Gastrocnemius medialis (tissue), 4 donors: ENCODE measurements around the gene RNF25. TPM values are rescaled to one million over a fixed set of nuclear protein-coding genes. Genes with fewer than 3 reads are reported as not detected.
A peak's percentile ranks its signal among the peaks of the same experiment; 100 is the strongest.
"Not testable (repeated sequence)": the region's sequence is repeated elsewhere in the genome, so short reads cannot be mapped to it uniquely, and the experiment has no call there.

Experiments
- ATAC-seq, 2 donors: fragments of 150-250 bp; one replicate each; pipeline ENCODE4 v1.9.1; 2016
- DNase-seq, 2 donors: peaks; one replicate each; pipeline ENCODE4 v3.0.0-alpha.2; 2019
- H3K27ac ChIP-seq, 4 donors: fragments of 200-600 bp; sonication (generic); 1 replicate in 1 of 4; 2 replicates in 3 of 4; pipeline ENCODE4 v1.5.1; 2016 to 2018; ENCODE audit warnings: mild to moderate bottlenecking in 2 of 4, moderate library complexity in 1 of 4
- H3K27me3 ChIP-seq, 3 donors: fragments of 200-600 bp; sonication (generic) in 2 of 3; 1 replicate in 1 of 3; 2 replicates in 2 of 3; pipeline versions ENCODE4 v1.5.1 to v1.6.0; 2016 to 2019; ENCODE audit warnings: mild to moderate bottlenecking in 1 of 3, moderate library complexity in 1 of 3
- H3K36me3 ChIP-seq, 2 donors: fragments of 200-600 bp; sonication (generic) in 1 of 2; one replicate each; pipeline ENCODE4 v1.5.1; 2017 to 2018
- H3K4me1 ChIP-seq, 2 donors: fragments of 200-600 bp; sonication (generic) in 1 of 2; one replicate each; pipeline ENCODE4 v1.5.1; 2016 to 2017; ENCODE audit warnings: mild to moderate bottlenecking in 2 of 2
- H3K4me3 ChIP-seq, 4 donors: fragments of 200-600 bp; sonication (generic) in 3 of 4; 1 replicate in 1 of 4; 2 replicates in 3 of 4; pipeline ENCODE4 v1.5.1; 2016 to 2019; ENCODE audit warnings: mild to moderate bottlenecking in 2 of 4
- H3K9me3 ChIP-seq, 3 donors: fragments of 200-600 bp; sonication (generic) in 2 of 3; 1 replicate in 1 of 3; 2 replicates in 2 of 3; pipeline ENCODE4 v1.5.1; 2016 to 2019
- POLR2A ChIP-seq, 2 donors: fragments of 450-650 bp; IDR thresholded peaks; one replicate each; pipeline ENCODE4 v1.6.1; 2017; ENCODE audit warnings: antibody characterized with exemption in 2 of 2, mild to moderate bottlenecking in 2 of 2, moderate library complexity in 2 of 2
- in situ Hi-C, 4 donors: fragments of 200-750 bp; cut with MboI; loops; one replicate each; pipeline versions ENCODE4 v1.15.0 to v1.8.0; 2017; ENCODE audit warnings: low sequenced_read_pairs in 4 of 4
- intact Hi-C: fragments of 100-400 bp; cut with DNase I; formaldehyde crosslinking; loops from one replicate; pipeline ENCODE4 v1.15.1; 2023; ENCODE audit warnings: low total_unique reads
- total RNA-seq, 4 donors: library from RNA; depleted of rRNA; stranded (reverse); fragments of >200 nt; gene quantifications; one replicate each; pipeline versions ENCODE4 v1.1.0 to v1.2.3, GENCODE V29; 2016
- TF ChIP-seq, protein P1 (sequence below), 5 experiments: fragments of 450-650 bp in 3 of 5; fragments of 200-600 bp in 2 of 5; sonication (generic) in 2 of 5; IDR thresholded peaks in 4 of 5; conservative IDR thresholded peaks in 1 of 5; 1 replicate in 4 of 5; 2 replicates in 1 of 5; pipeline ENCODE4 v1.5.1; 2016 to 2019; ENCODE audit warnings: antibody characterized with exemption in 5 of 5, mild to moderate bottlenecking in 3 of 5, moderate library complexity in 3 of 5

Gene RNF25
- total RNA-seq, 4 donors from 2014 or later = 11.7 to 39.1 (median 26.1) TPM

DNA sequence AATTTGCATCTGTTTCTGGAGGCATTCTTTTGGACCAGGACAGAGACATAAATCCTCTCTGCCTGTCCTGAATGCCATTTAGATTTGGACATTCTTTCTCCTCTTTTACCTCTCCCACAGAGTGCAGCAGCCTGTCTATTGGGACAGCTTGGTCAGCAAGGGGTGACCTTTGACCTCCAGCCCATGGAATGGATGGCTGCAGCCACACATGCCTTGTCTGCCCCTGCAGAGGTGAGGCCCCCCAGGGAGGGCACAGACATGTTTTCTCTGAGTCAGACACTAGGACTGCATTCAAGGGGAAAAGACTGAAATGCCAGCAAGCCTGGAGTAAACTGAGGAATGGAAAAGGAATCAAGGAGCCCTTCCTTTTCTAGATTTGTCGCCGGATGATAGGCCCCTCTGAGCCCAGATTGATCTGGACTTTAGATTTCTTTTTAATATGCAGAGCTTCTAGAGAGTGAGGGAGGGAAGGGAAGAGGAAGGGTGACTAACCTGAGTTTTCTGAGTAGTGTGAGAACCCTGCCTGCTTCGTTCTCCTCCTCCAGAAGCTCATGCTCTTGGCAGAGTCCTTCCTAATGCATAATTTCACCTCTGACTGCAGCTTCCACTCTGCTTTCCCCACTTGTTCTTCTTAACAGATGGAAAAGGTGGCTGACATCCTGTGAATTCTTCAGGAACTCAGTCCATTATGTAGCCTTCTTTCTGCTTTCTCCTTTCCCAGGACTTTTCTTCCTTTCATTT is 22.8 kb upstream of the RNF25 start:
- Histone ChIP-seq H3K27ac (no peak overlapping the region), H3K27me3 (no peaks in the 10 kb centered on the region), H3K36me3 (peaks cover 0 to 52% of the 10 kb centered on the region in 2 donors), H3K4me1 (peaks cover 0 to 6% of the 10 kb centered on the region in 2 donors), H3K9me3 (no peaks in the 10 kb centered on the region), H3K4me3 (no peak overlapping the region)
- TF ChIP-seq POLR2A (IDR thresholded peaks at IDR 0.05) = no peak
- TF ChIP-seq, protein P1, sequence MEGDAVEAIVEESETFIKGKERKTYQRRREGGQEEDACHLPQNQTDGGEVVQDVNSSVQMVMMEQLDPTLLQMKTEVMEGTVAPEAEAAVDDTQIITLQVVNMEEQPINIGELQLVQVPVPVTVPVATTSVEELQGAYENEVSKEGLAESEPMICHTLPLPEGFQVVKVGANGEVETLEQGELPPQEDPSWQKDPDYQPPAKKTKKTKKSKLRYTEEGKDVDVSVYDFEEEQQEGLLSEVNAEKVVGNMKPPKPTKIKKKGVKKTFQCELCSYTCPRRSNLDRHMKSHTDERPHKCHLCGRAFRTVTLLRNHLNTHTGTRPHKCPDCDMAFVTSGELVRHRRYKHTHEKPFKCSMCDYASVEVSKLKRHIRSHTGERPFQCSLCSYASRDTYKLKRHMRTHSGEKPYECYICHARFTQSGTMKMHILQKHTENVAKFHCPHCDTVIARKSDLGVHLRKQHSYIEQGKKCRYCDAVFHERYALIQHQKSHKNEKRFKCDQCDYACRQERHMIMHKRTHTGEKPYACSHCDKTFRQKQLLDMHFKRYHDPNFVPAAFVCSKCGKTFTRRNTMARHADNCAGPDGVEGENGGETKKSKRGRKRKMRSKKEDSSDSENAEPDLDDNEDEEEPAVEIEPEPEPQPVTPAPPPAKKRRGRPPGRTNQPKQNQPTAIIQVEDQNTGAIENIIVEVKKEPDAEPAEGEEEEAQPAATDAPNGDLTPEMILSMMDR (IDR thresholded peaks at IDR 0.05 in 4 of 5, conservative IDR thresholded peaks at IDR 0.05 in 1 of 5) = no peak
- in situ Hi-C loops (loop anchor here in 2 of 4 donors (25.0 kb wide), 1 partner anchor 282 kb away; the partner anchor contains the start of gene VIL1 (in 2 of the 2)), intact Hi-C loops (no loop called here)
- DNase-seq (no peak), ATAC-seq (no peak)

DNA sequence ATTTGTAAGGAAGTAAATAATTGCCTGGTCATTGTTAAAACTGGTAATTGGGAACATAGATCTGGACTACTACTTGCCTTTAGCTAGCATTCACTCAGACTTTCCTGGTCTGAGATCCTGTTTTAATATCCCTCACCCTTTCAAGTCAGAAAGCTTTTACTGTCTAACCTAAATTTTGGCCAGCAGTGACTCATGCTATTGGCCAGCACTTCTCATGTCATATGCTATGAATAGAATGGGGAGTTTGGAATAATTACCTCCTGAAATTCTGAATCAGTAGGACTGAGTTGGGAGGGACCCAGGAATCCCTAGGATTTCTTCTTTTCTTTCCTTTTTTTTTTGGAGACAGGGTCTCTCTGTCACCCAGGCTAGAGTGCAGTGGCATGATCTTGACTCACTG is 19.4 kb upstream of the RNF25 start:
- Histone ChIP-seq H3K4me3 (no peak overlapping the region), H3K4me1 (peaks cover 0 to 6% of the 10 kb centered on the region in 2 donors), H3K27ac (peak overlapping the region in 2 of 4 donors; percentile 33 to 40), H3K9me3 (no peaks in the 10 kb centered on the region), H3K27me3 (no peaks in the 10 kb centered on the region), H3K36me3 (peaks cover 0 to 45% of the 10 kb centered on the region in 2 donors)
- ATAC-seq = peak; percentile 43 to 71
- no peak for DNase-seq
- in situ Hi-C loops = loop anchor here in 2 of 4 donors (25.0 kb wide), 1 partner anchor 279 kb away; the partner anchor contains the start of gene VIL1 (in 2 of the 2)
- intact Hi-C loops = no loop called here
- TF ChIP-seq, protein P1 (IDR thresholded peaks at IDR 0.05 in 4 of 5, conservative IDR thresholded peaks at IDR 0.05 in 1 of 5) = no peak
- TF ChIP-seq POLR2A (IDR thresholded peaks at IDR 0.05) = no peak

GRCh38 chr2:218687400-218688060 is 15.7 kb upstream of the RNF25 start:
- in situ Hi-C loops = loop anchor here in 2 of 4 donors (25.0 kb wide), 1 partner anchor 275 kb away; the partner anchor contains the start of gene VIL1 (in 2 of the 2)
- DNase-seq (peak; percentile 27 to 45), ATAC-seq (peak; percentile 78 to 97)
- TF ChIP-seq, protein P1 (IDR thresholded peaks at IDR 0.05 in 4 of 5, conservative IDR thresholded peaks at IDR 0.05 in 1 of 5) = peak; percentile 59 to 80 (median 67)
- intact Hi-C loops = loop anchor here (2.0 kb wide), 1 partner anchor 281 kb away; no protein-coding TSS in a partner anchor
- peaks cover 0 to 25% of the 10 kb centered on the region in 2 donors for H3K36me3 ChIP-seq
- H3K4me1 ChIP-seq, H3K27ac ChIP-seq, H3K27me3 ChIP-seq, H3K4me3 ChIP-seq, H3K9me3 ChIP-seq: not testable (repeated sequence)

DNA sequence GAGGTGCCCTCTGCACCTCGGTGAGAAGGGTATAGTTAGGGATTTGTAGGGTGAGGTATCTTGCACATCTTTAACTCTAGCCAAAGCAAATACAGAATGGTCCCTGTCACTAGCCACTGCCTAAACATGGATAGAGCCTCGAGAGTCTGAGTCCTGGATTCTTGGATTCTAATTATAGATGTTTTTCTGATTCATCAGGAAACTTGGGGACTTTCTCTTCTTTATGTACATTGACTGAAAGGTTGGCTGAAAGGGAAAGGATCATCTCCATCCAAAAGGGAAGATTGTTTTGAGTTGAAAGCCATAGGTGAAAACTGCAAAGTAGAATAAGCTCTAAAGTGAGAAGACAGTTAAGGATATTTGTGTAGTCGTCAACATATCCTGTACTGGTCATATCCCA is 8.3 kb upstream of the RNF25 start:
- intact Hi-C loops = no loop called here
- H3K36me3 ChIP-seq = peaks cover 0 to 13% of the 10 kb centered on the region in 2 donors
- H3K4me3 ChIP-seq = no peak overlapping the region
- H3K4me1 ChIP-seq = no peaks in the 10 kb centered on the region
- no peak for TF ChIP-seq POLR2A (IDR thresholded peaks at IDR 0.05)
- TF ChIP-seq, protein P1 (IDR thresholded peaks at IDR 0.05 in 4 of 5, conservative IDR thresholded peaks at IDR 0.05 in 1 of 5) = no peak
- H3K27ac ChIP-seq = no peak overlapping the region
- H3K27me3 ChIP-seq = no peaks in the 10 kb centered on the region
- DNase-seq = no peak
- no peaks in the 10 kb centered on the region for H3K9me3 ChIP-seq
- in situ Hi-C loops = loop anchor here in 2 of 4 donors (25.0 kb wide), 1 partner anchor 268 kb away; the partner anchor contains the start of gene VIL1 (in 2 of the 2)
- ATAC-seq = no peak
